Endothelial cell of umbilical vein (primary cell): ENCODE results near the gene FAM107A. TPM values are rescaled to one million over a fixed set of nuclear protein-coding genes. Genes with fewer than 3 reads are reported as not detected.

ENCODE experiments used
- BruUV-seq: library from RNA; stranded (reverse); fragments of 400-500 nt; replicated peaks from 2 replicates; lab custom pipeline; 2021; lab: Mats Ljungman, UMichigan
- CTCF ChIA-PET: fragments of 300-600, 350-600 bp; sonication (Branson Sonifier 250); formaldehyde crosslinking; loops from one replicate; lab custom pipeline; 2021; ENCODE audit warnings: antibody characterized with exemption, inconsistent platforms; lab: Charles Lee
- POLR2A ChIA-PET: fragments of 300-600, 350-600 bp; sonication (Branson Sonifier 250); formaldehyde crosslinking; loops from one replicate; lab custom pipeline; 2021; ENCODE audit warnings: antibody characterized with exemption, inconsistent platforms; lab: Charles Lee
- DNase-seq: peaks from one replicate; pipeline ENCODE4 v3.0.0-alpha.2; 2011; ENCODE audit warnings: low read depth, low spot score
- FAIRE-seq: peaks from 2 replicates; lab custom pipeline; 2011; peaks lifted over from hg19 to GRCh38; lab: Jason Lieb, UNC
- H2AFZ ChIP-seq: 2 replicates; pipeline ENCODE4 v1.6.0; 2012; ENCODE audit warnings: low read depth, low read length, control low read depth, inconsistent platforms
- H3K27ac ChIP-seq: 2 replicates; pipeline ENCODE4 v1.5.1; 2011; ENCODE audit warnings: low read depth, mild to moderate bottlenecking, control low read depth, low read length, moderate library complexity; ENCODE audit not compliant: insufficient read depth
- H3K27me3 ChIP-seq, 2 experiments: 2 replicates each; pipeline versions ENCODE4 v1.6.0 to v1.6.1; 2011; ENCODE audit warnings: low read length in 2 of 2, mixed read lengths in 1 of 2; ENCODE audit not compliant: control insufficient read depth in 2 of 2, insufficient read depth in 2 of 2
- H3K36me3 ChIP-seq, 2 experiments: 2 replicates in 1 of 2; 3 replicates in 1 of 2; pipeline ENCODE4 v1.5.1; 2011; ENCODE audit warnings: low read length in 2 of 2, mild to moderate bottlenecking in 1 of 2, moderate library complexity in 1 of 2; ENCODE audit not compliant: control insufficient read depth in 2 of 2, insufficient read depth in 2 of 2; ENCODE audit errors: extremely low read depth in 1 of 2
- H3K4me1 ChIP-seq: 3 replicates; pipeline ENCODE4 v1.5.1; 2011; ENCODE audit warnings: mild to moderate bottlenecking, low read length; ENCODE audit not compliant: control insufficient read depth, insufficient read depth; ENCODE audit errors: extremely low read depth
- H3K4me2 ChIP-seq: 2 replicates; pipeline ENCODE4 v1.6.1; 2011; ENCODE audit warnings: low read length, control low read depth, mixed read lengths; ENCODE audit not compliant: insufficient read depth
- H3K4me3 ChIP-seq, 3 experiments: fragments of 200-600 bp in 1 of 3; sonication (generic), shearing (Covaris generic) in 1 of 3; replicated peaks in 1 of 3; 2 replicates each; pipeline ENCODE4 v1.5.1; 2011 to 2016; ENCODE audit warnings: control low read depth in 3 of 3, low read length in 3 of 3, mild to moderate bottlenecking in 2 of 3, inconsistent platforms in 1 of 3, low read depth in 1 of 3, moderate library complexity in 1 of 3; ENCODE audit not compliant: insufficient read depth in 1 of 3
- H3K79me2 ChIP-seq: 2 replicates; pipeline ENCODE4 v1.6.0; 2012; ENCODE audit warnings: low read length, inconsistent platforms; ENCODE audit not compliant: control insufficient read depth, insufficient read depth
- H3K9ac ChIP-seq: replicated peaks from 2 replicates; pipeline ENCODE3; 2011; ENCODE audit warnings: low read length, control low read depth; ENCODE audit not compliant: insufficient read depth; ENCODE audit errors: extremely low read depth
- H3K9me1 ChIP-seq: replicated peaks from 3 replicates; pipeline ENCODE4 v1.6.0; 2011; ENCODE audit warnings: mild to moderate bottlenecking, low read length; ENCODE audit not compliant: control insufficient read depth, insufficient read depth; ENCODE audit errors: extremely low read depth
- H3K9me3 ChIP-seq: replicated peaks from 2 replicates; pipeline ENCODE4 v1.5.1; 2012; ENCODE audit warnings: low read length, inconsistent platforms; ENCODE audit not compliant: control insufficient read depth, insufficient read depth
- H4K20me1 ChIP-seq: replicated peaks from 2 replicates; pipeline ENCODE3; 2011; ENCODE audit warnings: mild to moderate bottlenecking, low read length; ENCODE audit not compliant: control insufficient read depth, insufficient read depth; ENCODE audit errors: extremely low read depth
- CTCF ChIP-seq, 2 donors: IDR thresholded peaks; 1 replicate in 1 of 2; 2 replicates in 1 of 2; pipeline ENCODE4 v1.5.1; 2011; ENCODE audit warnings: low read length in 2 of 2, mild to moderate bottlenecking in 2 of 2, moderate library complexity in 2 of 2, control low read depth in 1 of 2, inconsistent platforms in 1 of 2, low read depth in 1 of 2; ENCODE audit not compliant: insufficient read depth in 1 of 2; ENCODE audit errors: extremely low read depth in 1 of 2
- EZH2 ChIP-seq: IDR thresholded peaks from 2 replicates; pipeline ENCODE4 v1.6.1; 2012; ENCODE audit warnings: borderline replicate concordance, low read depth, mild to moderate bottlenecking, moderate library complexity, low read length, inconsistent platforms; ENCODE audit not compliant: severe bottlenecking
- FOS ChIP-seq: IDR thresholded peaks from 2 replicates; pipeline ENCODE4 v1.6.1; 2011; ENCODE audit warnings: mild to moderate bottlenecking, low read length, moderate library complexity, borderline replicate concordance; ENCODE audit not compliant: insufficient read depth
- GATA2 ChIP-seq: IDR thresholded peaks from 2 replicates; pipeline ENCODE4 v1.7.0; 2011; ENCODE audit warnings: low read depth, mild to moderate bottlenecking, moderate library complexity, mixed read lengths, low read length; ENCODE audit not compliant: insufficient read length, insufficient read depth
- JUN ChIP-seq: IDR thresholded peaks from 2 replicates; pipeline ENCODE4 v1.6.1; 2011; ENCODE audit warnings: borderline replicate concordance, low read depth; ENCODE audit not compliant: insufficient read length, insufficient read depth
- MAX ChIP-seq: IDR thresholded peaks from 2 replicates; pipeline ENCODE4 v1.6.1; 2011; ENCODE audit not compliant: insufficient read depth, insufficient read length
- MYC ChIP-seq: IDR thresholded peaks from one replicate; pipeline ENCODE4 v1.6.1; 2011; ENCODE audit warnings: mild to moderate bottlenecking, low read depth, low read length
- POLR2A ChIP-seq: IDR thresholded peaks from 2 replicates; pipeline ENCODE4 v1.6.1; 2012; ENCODE audit warnings: low read depth, mild to moderate bottlenecking, control low read depth, low read length
- POLR2AphosphoS5 ChIP-seq: IDR thresholded peaks from 2 replicates; pipeline ENCODE4 v1.6.1; 2012; ENCODE audit warnings: low read depth, mild to moderate bottlenecking, control low read depth, low read length, moderate library complexity; ENCODE audit not compliant: insufficient read depth
- dilution Hi-C: fragments of 300-500 bp; cut with MboI; formaldehyde crosslinking; loops from one replicate; pipeline ENCODE4 v1.15.0; 2019; ENCODE audit warnings: low sequenced_read_pairs; ENCODE audit not compliant: extremely low pct_ligation_motif_present
- intact Hi-C: fragments of 100-400 bp; cut with micrococcal nuclease; formaldehyde crosslinking; loops from one replicate; pipeline ENCODE4 v1.10.0; 2022
- polyA plus RNA-seq, 4 experiments: library from polyadenylated mRNA; depleted of rRNA in 3 of 4; stranded (reverse) in 3 of 4; unstranded in 1 of 4; fragments of >200 nt; gene quantifications; 2 replicates each; pipeline versions ENCODE4 v1.2.1 to v1.2.3, GENCODE V29; 2011 to 2012; ENCODE audit warnings: missing spikeins in 1 of 4
- total RNA-seq: library from RNA; stranded (reverse); gene quantifications from 2 replicates; pipeline ENCODE4 v1.2.3, GENCODE V29; 2021

Gene FAM107A
- total and polyA plus RNA-seq, 2 donors (not counting 3 experiments of a cell fraction or from before 2014, with no cell fraction given): 5.7 to 10.7 TPM

DNA sequence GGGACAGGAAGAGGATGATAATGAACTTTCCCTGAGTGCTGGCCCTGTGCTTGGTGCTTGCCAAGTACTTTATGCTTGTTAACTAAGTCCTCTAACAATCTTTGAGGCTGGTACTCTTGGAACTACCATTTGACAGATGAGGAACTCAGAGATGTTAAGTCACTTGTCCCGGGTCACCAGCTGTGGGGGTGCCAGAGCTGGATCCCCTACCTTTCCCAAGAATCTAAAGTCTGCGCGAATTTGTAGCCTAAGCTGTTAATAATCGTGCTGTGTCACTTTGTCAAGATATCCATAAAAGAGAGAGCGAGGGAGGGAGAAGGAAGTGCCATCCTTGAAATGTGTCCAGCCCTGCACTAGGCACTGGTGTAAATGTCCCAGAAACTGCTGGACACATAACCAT, 21.2 kb downstream of the FAM107A start:
- no peaks in the 10 kb centered on the region for H3K36me3 ChIP-seq
- POLR2A ChIA-PET: no interaction called here
- intact Hi-C loops: no loop called here
- H3K4me1 ChIP-seq: peaks cover 2% of the 10 kb centered on the region
- no peak overlapping the region for H3K4me2 ChIP-seq
- H3K4me3 ChIP-seq: no peak overlapping the region
- H3K79me2 ChIP-seq: no peaks in the 10 kb centered on the region
- H3K27ac ChIP-seq: no peak overlapping the region
- TF ChIP-seq EZH2 (no peak), GATA2 (no peak), JUN (no peak), POLR2A (no peak), MAX (no peak)
- no peak overlapping the region for H3K9ac ChIP-seq
- CTCF ChIA-PET: interaction anchor here (0.6 to 6.6 kb wide), 4 partner anchors 12 to 497 kb away, joined by 3 to 132 read pairs (median 4); no protein-coding TSS in a partner anchor
- H3K9me1 ChIP-seq: no peaks in the 10 kb centered on the region
- dilution Hi-C loops: no loop called here
- FAIRE-seq (no peak), DNase-seq (no peak)
- H4K20me1 ChIP-seq: no peaks in the 10 kb centered on the region
- no peak overlapping the region for H2AFZ ChIP-seq
- H3K27me3 ChIP-seq: no peaks in the 10 kb centered on the region
- no peaks in the 10 kb centered on the region for H3K9me3 ChIP-seq
- no TSS peak for BruUV-seq

DNA sequence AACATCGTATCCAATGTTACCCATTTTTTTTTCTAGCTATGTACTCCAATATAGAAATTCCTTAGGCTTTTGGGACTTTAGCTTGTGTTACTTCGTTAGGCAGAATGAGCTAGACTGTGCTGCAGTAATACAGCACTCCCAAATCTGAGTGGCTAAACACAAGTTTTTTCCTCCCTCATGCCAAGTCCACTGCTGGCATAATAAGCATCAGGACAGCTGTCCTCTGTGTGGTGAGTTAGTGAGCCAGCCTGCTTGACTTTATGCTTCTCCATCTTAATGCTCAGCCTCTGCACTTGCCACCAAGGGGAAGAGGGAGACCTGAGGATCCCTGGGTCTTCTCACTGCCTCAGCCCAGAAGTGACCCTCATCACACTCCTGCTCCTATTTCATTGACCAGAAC, 22.0 kb downstream of the FAM107A start:
- CTCF ChIA-PET: interaction anchor here (1.2 kb wide), 1 partner anchor 14 kb away, joined by 3 read pairs; no protein-coding TSS in a partner anchor
- H3K36me3 ChIP-seq: no peaks in the 10 kb centered on the region
- TF ChIP-seq JUN: no peak
- no peak for TF ChIP-seq POLR2A
- TF ChIP-seq EZH2: no peak
- TF ChIP-seq FOS: no peak
- TF ChIP-seq MYC: no peak
- no peak for TF ChIP-seq GATA2
- no peak for TF ChIP-seq MAX
- TF ChIP-seq POLR2AphosphoS5: no peak
- TF ChIP-seq CTCF (IDR thresholded peaks at IDR 0.05; ENCODE audit: extremely low read depth in 1 of 2, insufficient read depth in 1 of 2, low read depth in 1 of 2, low read length in 2 of 2): no peak

More for the DNA sequence above, 22.0 kb downstream of the FAM107A start:
- Histone ChIP-seq H3K9ac (no peak overlapping the region), H3K79me2 (no peaks in the 10 kb centered on the region), H2AFZ (no peak overlapping the region), H4K20me1 (no peaks in the 10 kb centered on the region), H3K27ac (no peak overlapping the region), H3K4me3 (no peak overlapping the region), H3K27me3 (no peaks in the 10 kb centered on the region), H3K4me2 (no peak overlapping the region), H3K4me1 (no peaks in the 10 kb centered on the region), H3K9me3 (no peaks in the 10 kb centered on the region), H3K9me1 (no peaks in the 10 kb centered on the region)
- POLR2A ChIA-PET: no interaction called here
- BruUV-seq: no TSS peak
- FAIRE-seq: no peak
- intact Hi-C loops (no loop called here), dilution Hi-C loops (no loop called here)
- DNase-seq: no peak
